ENCODE results near the gene DGKH. TPM values are rescaled to one million over a fixed set of nuclear protein-coding genes. Genes with fewer than 3 reads are reported as not detected.
A peak's percentile ranks its signal among the peaks of the same experiment; 100 is the strongest.

The DGKH gene
- total and polyA plus RNA-seq, 9 of the 15 experiments (the other 6 are each of a cell fraction or from before 2014, with no cell fraction given): 0.38 to 4.4 (median 3.1) TPM

GRCh38 chr13:42041011-42041683, 7.3 kb upstream of the DGKH start:
- FAIRE-seq (no peak), ATAC-seq (peak; percentile 55), DNase-seq (ENCODE audit: extremely low read depth in 1 of 4, low spot score in 3 of 4) (peak; percentile 22 to 55 (median 22))
- in situ Hi-C loops (cut with MboI): no loop called here
- Histone ChIP-seq H3K79me2 (ENCODE audit: control insufficient read depth, insufficient read depth, low read length) (peaks cover 21% of the 10 kb centered on the region), H2AFZ (ENCODE audit: low read depth, low read length) (peak overlapping the region; percentile 87), H3K36me3 (ENCODE audit: control insufficient read depth, insufficient read depth, low read length) (0 out of 3 replicates have a peak, but pooled peaks cover 3% of the 10 kb centered on the region), H3K27ac (ENCODE audit: extremely low read depth, low read depth, low read length) (peak overlapping the region; percentile 74), H3K9me3 (replicated peaks; ENCODE audit: control insufficient read depth, insufficient read depth, low read depth, low read length) (no peaks in the 10 kb centered on the region), H3K4me1 (replicated peaks in 1 of 2; ENCODE audit: control insufficient read depth in 2 of 2, insufficient read depth in 2 of 2, low read length in 2 of 2) (peaks cover 10 to 13% of the 10 kb centered on the region in 2 experiments; a peak in 4 of 5 replicates), H4K20me1 (replicated peaks; ENCODE audit: control insufficient read depth, insufficient read depth, low read length) (no peaks in the 10 kb centered on the region), H3K4me2 (ENCODE audit: insufficient read depth, low read length) (peak overlapping the region; percentile 79), H3K27me3 (ENCODE audit: control insufficient read depth in 2 of 2, insufficient read depth in 2 of 2, low read length in 2 of 2) (no peaks in the 10 kb centered on the region), H3K9ac (ENCODE audit: insufficient read depth in 1 of 2, low read depth in 2 of 2, low read length in 2 of 2) (peak overlapping the region; percentile 71 to 95), H3K4me3 (peak overlapping the region; percentile 51), H3K9me1 (ENCODE audit: control insufficient read depth, insufficient read depth, low read length) (no peaks in the 10 kb centered on the region)
- POLR2A ChIA-PET: no interaction called here
- no TSS peak for BruUV-seq (replicated peaks)
- intact Hi-C loops (cut with micrococcal nuclease): loop anchor here (5.0 to 10.0 kb wide), 5 partner anchors 44 to 234 kb away; partner anchors contain the start of genes AKAP11 and VWA8
- 0% methylated on average over 30 of the region's 58 CpGs for WGBS (ENCODE audit: insufficient coverage, low coverage, missing lambda C conversion rate)
- CTCF ChIA-PET (ENCODE audit: low intra/inter-chr PET ratio): interaction anchor here (1.4 kb wide), 1 partner anchor 136 kb away, joined by 3 read pairs; no protein-coding TSS in a partner anchor
- TF ChIP-seq GABPA (tag; conservative IDR thresholded peaks at IDR 0.05; ENCODE audit: low read depth): no peak; the same call in 1 of the 2 replicates
- TF ChIP-seq AFF1 (IDR thresholded peaks at IDR 0.05; ENCODE audit: low read depth in 1 of 2, partially characterized antibody in 2 of 2): no peak
- no peak for TF ChIP-seq NELFE (IDR thresholded peaks at IDR 0.05; ENCODE audit: insufficient read depth, insufficient read length)
- no peak for TF ChIP-seq FOXM1 (IDR thresholded peaks at IDR 0.05; ENCODE audit: low read depth)
- 0 out of 2 replicates have a peak, but pooled peaks have one; percentile 44 for TF ChIP-seq FOXM1 (CRISPR knock-in tag; IDR thresholded peaks at IDR 0.05; ENCODE audit: low read depth)
- no peak for TF ChIP-seq BHLHE40 (IDR thresholded peaks at IDR 0.05; ENCODE audit: low read length)
- peak; percentile 7 for TF ChIP-seq HNRNPLL (IDR thresholded peaks at IDR 0.05; ENCODE audit: low read depth, low read length, poor library complexity, severe bottlenecking)
- TF ChIP-seq TFAP4 (CRISPR knock-in tag; IDR thresholded peaks at IDR 0.05; ENCODE audit: borderline replicate concordance): 0 out of 2 replicates have a peak, but pooled peaks have one; percentile 34
- no peak for TF ChIP-seq PREB (CRISPR knock-in tag; IDR thresholded peaks at IDR 0.05)
- no peak for TF ChIP-seq ZSCAN32 (CRISPR knock-in tag; IDR thresholded peaks at IDR 0.05)
- TF ChIP-seq CTBP1 (IDR thresholded peaks at IDR 0.05; ENCODE audit: borderline replicate concordance): 0 out of 2 replicates have a peak, but pooled peaks have one; percentile 33
- no peak for TF ChIP-seq ZBTB5 (IDR thresholded peaks at IDR 0.05)

Measured in K562 (cell line).